Activated gamma-delta T cell treated with Interleukin-2 at 50 U/mL for 16 hours (primary cell): ENCODE results near the gene EEF2KMT.
"Not testable (repeated sequence)": the region's sequence is repeated elsewhere in the genome, so short reads cannot be mapped to it uniquely, and the experiment has no call there.

Source experiments
- DNase-seq: peaks from one replicate; pipeline ENCODE4 v3.0.0-alpha.2; 2020

The EEF2KMT gene

DNA sequence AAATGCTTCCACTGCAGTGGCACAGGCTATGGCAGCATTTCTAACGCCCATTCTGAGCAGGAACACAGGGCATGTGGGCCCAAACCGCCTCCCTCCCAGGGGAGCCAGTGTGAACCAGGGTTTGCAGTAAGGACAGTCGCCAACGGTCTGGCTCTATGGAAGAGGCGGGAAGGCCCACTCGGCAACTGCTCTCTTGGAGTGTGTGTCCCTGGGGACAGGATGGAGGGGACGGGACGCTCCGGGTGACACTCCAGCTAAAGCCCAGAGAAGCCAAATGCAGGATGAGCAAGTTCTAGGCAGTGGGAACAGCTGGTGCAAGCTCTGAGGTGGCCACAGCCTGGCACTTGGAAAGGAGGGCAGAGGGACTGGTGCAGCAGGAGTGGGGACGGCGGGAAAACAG lies 3.8 kb downstream of the EEF2KMT start:
- not testable (repeated sequence) for DNase-seq

DNA sequence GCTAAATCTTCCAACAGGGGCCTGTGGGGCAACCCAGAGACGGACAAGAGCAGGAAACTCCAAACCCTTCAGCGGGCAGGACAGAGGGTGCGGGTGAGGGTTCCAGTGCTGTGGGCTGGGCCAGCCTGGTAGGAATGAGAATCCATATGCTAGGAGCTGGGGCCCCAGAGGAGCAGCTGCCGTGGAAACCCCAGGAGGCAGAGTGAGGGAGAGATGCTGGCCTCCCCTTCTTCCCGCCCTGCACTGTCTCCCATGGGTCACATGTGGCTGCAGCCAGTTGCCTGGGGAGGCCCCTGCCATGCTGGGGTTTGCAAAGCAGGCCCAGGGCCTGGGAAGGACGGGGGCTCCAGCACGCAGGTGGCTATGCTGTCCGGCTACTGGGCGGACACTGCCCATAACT lies 4.5 kb downstream of the EEF2KMT start:
- not testable (repeated sequence) for DNase-seq

GRCh38 chr16:5090592-5090991 lies 7.0 kb downstream of the EEF2KMT start:
- not testable (repeated sequence) for DNase-seq

DNA sequence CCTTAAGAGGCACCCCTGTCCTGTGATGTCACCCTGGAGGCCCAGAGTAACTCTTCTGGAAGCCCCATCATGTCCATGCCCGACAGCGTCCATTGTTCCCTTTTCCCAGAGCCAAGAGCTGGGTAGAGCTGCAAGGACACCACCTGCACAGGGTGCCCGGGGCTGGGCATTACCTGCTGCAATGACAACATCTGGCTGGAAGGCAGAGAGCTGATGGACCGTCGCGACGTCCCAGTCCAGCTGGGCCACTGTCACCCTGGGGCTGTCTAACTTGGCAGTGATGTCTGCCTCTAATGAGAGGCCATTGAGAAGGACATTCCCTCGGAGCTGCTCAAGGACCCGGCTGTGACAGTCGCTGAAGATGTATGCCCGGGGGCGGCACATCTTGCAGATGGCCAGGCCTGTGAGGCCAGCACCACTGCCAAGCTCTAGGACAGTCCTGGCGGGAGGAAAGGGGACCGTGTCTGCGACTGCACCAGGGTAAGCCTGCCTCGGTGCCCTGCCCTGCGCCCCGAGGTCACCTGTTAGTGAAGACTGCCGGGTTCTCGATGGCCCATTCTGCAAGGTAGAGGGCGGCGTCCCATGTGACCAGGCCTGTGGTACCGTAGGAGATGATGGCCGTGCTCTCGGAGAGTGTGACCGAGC lies 7.6 kb downstream of the EEF2KMT start:
- not testable (repeated sequence) for DNase-seq

- DNase-seq = not testable (repeated sequence)
Observed at GRCh38 chr16:5088936-5089335, 8.7 kb downstream of the EEF2KMT start.

DNA sequence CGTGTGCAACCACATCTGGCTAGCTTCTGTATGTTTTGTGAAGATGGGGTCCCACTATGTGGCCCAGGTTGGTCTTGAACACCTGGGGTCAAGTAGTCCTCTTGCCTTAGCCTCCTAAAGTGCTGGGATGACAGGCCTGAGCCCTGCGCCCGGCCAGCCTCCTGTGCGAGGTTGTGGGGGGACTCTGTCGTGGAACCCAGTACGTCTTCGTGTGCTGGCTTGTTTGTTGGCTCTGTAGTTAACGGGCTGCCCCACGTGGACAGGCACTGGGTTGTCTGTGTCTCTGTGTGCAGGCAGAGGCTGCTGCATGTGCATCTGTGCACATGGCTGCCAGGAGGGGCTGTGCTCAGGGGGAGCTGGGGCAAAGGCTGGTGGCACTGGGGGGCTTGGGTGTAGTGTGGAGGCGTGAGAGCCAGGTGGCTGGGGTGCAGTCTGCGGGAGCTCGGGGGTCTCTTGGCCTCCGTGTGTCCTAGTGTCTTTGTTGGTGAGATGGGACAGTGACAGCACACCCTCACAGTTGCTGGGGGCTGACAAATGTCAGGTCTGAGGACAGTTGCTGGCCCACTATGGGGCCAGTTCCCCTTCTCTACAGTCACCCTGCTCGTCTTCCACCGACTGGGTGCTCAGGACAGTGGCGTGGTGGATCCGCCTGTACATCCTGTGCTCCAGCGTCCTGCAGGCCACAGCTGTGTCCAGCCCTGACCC lies 9.4 kb downstream of the EEF2KMT start:
- not testable (repeated sequence) for DNase-seq

DNA sequence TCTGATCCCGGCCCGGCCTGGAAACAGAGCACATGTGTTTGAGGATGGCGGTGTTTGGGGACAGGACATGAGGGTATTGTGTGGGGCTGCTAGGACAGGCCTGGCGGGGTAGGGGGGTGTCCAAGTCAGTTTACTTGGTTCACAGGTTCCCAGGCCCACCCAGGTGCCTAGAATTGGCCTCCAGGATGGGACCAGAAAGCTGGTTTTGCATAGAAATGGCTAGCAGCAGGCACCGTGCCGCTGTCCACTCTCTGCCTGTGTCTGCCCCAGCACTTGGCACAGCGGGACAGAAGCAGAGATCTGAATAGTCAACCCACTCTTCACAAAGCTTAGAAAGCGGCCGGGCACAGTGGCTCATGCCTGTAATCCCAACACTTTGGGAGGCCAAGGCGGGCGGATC lies 11.9 kb downstream of the EEF2KMT start:
- not testable (repeated sequence) for DNase-seq

DNA sequence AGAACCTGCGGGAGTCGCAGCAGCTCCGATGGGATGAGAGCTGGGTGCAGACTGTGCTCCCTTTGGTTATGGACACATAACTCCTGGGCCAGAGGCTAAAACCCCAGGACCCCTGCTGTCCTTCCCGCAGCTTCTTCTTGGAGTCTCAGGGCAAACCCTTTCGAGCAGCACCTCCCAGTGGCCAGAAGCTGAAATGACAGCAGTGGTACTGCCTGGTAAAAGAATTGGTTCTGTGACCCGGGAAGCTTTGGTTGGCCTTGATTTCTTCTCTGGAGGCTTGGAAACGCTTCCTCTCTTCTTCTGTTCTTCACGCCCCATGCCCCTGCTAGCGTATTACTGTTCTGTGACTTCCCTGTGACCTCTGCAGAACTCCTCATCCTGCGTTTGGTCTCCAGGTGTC lies 12.8 kb downstream of the EEF2KMT start:
- DNase-seq = peak; percentile 36

GRCh38 chr16:5084099-5084731 lies 13.4 kb downstream of the EEF2KMT start:
- DNase-seq = not testable (repeated sequence)

DNA sequence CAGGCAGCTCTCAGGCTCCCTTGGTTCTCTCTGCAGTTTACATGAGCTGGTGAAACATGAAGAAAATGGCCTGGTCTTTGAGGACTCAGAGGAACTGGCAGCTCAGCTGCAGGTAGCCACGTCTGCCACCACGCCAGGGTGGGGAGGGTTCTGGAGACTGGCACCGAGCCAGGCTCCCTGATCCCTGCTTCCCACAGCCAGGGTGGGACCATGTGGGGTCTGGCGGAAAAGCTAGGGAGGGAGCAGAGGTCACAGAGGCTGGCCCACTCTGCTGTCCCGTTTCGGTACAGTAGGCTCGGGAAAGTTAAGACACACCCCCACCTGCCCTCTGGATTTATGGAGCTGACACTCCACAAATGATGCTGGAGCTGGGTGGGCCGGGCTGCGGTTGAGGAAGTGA lies 13.9 kb downstream of the EEF2KMT start:
- DNase-seq = not testable (repeated sequence)

DNA sequence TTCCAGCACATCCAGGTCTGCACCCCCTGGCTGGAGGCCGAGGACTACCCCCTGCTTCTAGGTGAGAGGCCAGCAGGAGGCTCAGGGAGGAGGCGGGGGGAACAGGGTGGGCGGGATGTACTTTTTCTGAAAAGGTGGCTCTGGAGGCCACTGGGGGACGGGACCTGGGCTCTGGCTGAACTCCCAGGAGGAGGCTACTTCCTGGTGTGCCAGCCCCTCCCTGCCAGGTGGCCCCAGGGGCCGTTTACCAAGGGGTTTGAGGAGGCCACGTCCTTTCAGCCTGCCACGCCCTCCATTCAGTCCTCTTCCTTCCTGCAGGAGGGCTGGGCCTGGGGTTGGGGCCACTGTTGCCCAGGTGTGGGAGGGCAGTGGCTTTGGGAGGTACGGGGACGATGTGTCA lies 16.6 kb downstream of the EEF2KMT start:
- not testable (repeated sequence) for DNase-seq

GRCh38 chr16:5080461-5080860 lies 17.1 kb downstream of the EEF2KMT start:
- DNase-seq = not testable (repeated sequence)

GRCh38 chr16:5078626-5079025 lies 19.0 kb downstream of the EEF2KMT start:
- DNase-seq = no peak

DNA sequence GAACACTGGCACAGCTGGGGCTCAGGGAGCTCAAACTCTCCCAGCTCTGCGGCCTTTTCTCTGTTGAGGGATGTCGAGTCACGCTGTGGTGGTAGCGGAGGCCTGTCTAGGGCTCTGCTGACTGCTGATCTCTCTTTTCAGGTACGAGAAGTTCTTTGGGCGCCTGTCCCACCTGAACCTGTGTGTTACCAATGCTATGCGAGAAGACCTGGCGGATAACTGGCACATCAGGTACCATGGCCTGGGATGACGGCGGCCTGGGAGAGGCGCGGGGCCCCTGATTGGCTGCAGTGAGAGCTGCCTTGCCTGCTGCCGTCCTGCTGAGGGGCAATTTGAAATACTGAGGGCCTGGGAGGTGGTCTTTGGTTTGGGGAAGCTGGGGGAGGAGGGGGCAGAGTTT lies 20.3 kb downstream of the EEF2KMT start:
- DNase-seq = no peak

DNA sequence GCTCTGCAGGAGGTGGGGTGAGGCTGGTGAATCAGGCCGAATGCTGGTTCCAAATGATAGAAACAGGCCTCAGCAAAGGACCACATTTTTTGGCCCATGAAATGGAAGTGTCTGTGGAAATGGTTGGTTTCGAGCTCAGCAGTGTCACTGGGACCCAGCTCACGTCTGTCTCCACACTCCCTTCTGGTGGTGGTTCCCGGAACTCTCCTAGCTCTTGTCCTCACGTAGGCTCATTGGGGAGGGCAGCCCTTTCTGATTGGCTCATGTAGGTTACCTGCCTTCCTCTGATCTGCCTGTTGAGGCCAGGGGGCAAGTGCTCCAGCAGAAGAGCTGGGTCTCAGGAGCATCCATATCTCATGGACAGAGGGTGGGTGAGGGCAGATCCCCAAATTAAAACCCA lies 22.0 kb downstream of the EEF2KMT start:
- DNase-seq = no peak

- DNase-seq = not testable (repeated sequence)
Observed at GRCh38 chr16:5073771-5074170, 23.8 kb downstream of the EEF2KMT start.

- no peak for DNase-seq
Observed at GRCh38 chr16:5073279-5073629, 24.3 kb downstream of the EEF2KMT start.

DNA sequence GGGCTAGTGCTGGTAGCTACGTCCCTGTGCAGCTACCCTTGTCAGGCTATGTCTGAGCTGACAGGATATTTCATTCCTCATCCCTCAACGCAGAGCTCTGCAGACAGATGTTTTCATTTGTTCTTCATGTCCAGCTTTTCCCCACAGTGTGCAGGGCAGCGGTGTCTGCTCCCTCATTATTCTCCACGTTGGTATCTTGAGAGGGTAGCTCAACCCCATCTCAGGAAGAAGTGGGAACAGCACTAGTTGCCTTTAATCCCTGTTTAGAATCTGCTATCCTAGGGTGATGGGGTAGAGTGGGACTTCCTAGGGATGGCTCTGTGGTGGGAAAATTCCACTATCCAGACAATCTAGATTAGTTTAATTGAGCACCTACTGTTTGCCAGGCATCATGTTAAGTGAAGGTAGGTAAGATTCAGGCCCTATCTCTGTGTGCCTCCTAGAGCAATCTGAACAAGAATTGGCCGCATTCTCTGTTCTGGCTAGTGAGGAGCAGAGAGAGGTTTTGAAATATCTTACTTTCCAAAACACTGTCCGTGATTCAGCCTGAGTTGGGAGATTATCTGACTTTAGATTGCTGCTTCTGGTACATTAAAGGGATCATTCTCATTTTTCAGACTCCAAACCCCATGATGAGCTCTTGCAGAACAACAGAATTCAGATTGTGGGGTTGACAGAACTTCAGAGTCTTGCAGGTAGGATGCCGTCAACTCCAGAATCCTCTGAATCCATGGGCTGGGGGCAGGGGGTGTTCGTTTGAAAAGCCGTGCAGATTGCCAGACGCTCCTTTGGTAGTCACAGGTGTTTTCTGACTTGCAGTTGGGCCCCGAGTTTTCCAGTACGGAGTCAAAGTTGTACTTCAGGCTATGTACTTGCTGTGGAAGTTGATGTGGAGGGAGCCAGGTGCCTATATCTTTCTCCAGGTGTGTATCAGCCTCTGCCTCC lies 25.0 kb downstream of the EEF2KMT start:
- DNase-seq = no peak

- peak; percentile 85 for DNase-seq
Observed at GRCh38 chr16:5071681-5072333, 25.8 kb downstream of the EEF2KMT start, which contains the start of gene ALG1. Gene ALG1, plus strand, starts transcription at chr16:5071843. Its CDS starts 7 bp downstream, at chr16:5071850.

DNA sequence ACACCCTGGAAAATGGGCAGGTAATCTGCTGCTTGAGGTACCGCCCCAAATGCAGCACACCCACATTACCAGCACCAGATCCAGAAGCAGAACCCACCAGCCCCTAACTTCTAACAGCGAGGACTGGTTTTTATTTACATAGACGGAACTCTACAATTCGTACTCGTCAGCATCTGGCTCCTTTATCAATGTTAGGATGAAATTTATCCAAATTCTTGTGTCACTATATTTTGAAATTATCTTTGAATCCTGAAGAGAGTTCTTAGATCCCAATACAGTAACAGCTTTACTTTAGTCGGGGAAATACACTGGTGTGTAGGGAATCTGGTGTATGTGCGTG lies 26.3 kb downstream of the EEF2KMT start:
- no peak for DNase-seq

DNA sequence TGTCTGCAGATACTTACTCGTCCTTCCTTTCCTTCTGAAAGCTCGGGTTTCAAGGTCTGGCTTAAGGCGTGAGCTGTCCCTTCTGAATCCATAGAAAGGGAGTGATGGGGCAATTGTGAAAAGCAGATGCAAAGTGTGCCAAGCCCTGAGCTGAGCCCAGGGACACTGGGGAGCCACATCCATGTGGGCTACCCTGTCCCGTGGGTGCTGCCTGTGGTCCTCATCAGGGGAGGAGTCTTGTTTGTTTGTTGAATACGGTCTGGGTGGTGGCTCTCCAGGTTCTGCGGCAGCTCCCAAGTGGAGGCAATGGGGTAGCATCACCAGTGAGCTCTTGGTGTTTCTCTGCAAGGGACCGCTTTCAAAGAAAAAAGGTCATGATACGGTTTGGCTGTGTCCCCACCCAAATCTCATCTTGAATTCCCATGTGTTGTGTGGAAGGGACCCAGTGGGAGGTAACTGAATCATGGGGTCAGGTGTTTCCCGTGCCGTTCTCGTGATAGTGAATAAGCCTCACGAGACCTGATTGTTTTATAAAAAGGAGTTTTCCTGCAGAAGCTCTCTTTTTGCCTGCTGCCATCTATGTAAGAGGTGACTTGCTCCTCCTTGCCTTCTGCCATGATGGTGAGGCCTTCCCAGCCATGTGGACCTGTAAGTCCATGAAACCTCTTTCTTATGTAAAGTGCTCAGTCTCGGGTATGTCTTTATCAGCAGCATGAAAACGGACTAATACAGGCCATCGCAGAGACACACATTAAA lies 27.0 kb downstream of the EEF2KMT start:
- DNase-seq = no peak

GRCh38 chr16:5069854-5070253 lies 27.7 kb downstream of the EEF2KMT start:
- DNase-seq = no peak
